Left lung (tissue), 10 donors: ENCODE data around the gene USP28. TPM values are rescaled to one million over a fixed set of nuclear protein-coding genes. Genes with fewer than 3 reads are reported as not detected.
"Not testable (repeated sequence)": the region's sequence is repeated elsewhere in the genome, so short reads cannot be mapped to it uniquely, and the experiment has no call there.

Experiments used
- ATAC-seq: fragments of 200-7000 bp; cut with Tn5 transposase; one replicate; pipeline ENCODE4 v1.9.1; 2020; ENCODE audit warnings: moderate library complexity
- DNase-seq, 4 donors: peaks; one replicate each; pipeline ENCODE4 v3.0.0-alpha.2; 2013 to 2020
- H3K27ac ChIP-seq, 2 donors: fragments of 200-600 bp; sonication (generic) in 1 of 2; one replicate each; pipeline versions ENCODE4 v1.5.0 to v1.8.0; 2020 to 2021
- H3K27me3 ChIP-seq, 2 donors: fragments of 200-600 bp; sonication (generic) in 1 of 2; one replicate each; pipeline versions ENCODE4 v1.5.0 to v1.8.0; 2020 to 2021
- H3K36me3 ChIP-seq, 2 donors: fragments of 200-600 bp; sonication (generic) in 1 of 2; one replicate each; pipeline versions ENCODE4 v1.5.0 to v1.8.0; 2020 to 2021
- H3K4me1 ChIP-seq, 2 donors: fragments of 200-600 bp; one replicate each; pipeline ENCODE4 v1.8.0; 2021
- H3K4me3 ChIP-seq, 2 donors: fragments of 200-600 bp; sonication (generic) in 1 of 2; one replicate each; pipeline versions ENCODE4 v1.5.0 to v1.8.0; 2020 to 2021; ENCODE audit warnings: mild to moderate bottlenecking in 1 of 2
- H3K9me3 ChIP-seq, 2 donors: fragments of 200-600 bp; sonication (generic) in 1 of 2; one replicate each; pipeline versions ENCODE4 v1.5.0 to v1.8.0; 2020 to 2021
- CTCF ChIP-seq, 2 donors: fragments of 200-600 bp; sonication (generic) in 1 of 2; IDR thresholded peaks; one replicate each; pipeline versions ENCODE4 v1.5.0 to v1.8.0; 2021; ENCODE audit warnings: antibody characterized with exemption in 2 of 2
- intact Hi-C, 2 donors: fragments of 100-400 bp; cut with DNase I; formaldehyde crosslinking; loops; one replicate each; pipeline versions ENCODE4 v1.11.2 to v1.14.2; 2022
- polyA plus RNA-seq, 6 donors: library from polyadenylated mRNA; unstranded; fragments of 120-200 nt; gene quantifications; one replicate each; pipeline ENCODE4 v1.2.1, GENCODE V29; 2013; ENCODE audit not compliant: insufficient read length in 6 of 6
- total RNA-seq, 2 donors: library from RNA; stranded (reverse); fragmentation: NEBNext Ultra II Directional; extraction: Animal tissue kit (Norgen Biotek cat#: 25700); gene quantifications; one replicate each; pipeline ENCODE4 v1.2.1, GENCODE V29; 2021
- donor health status: DM: no; HTN: yes; CAD: no.
- donor health status: DM: no; HTN: no; CAD: no.

USP28 gene
- total and polyA plus RNA-seq, 8 donors, result 21.7 to 52.1 (median 39.6) TPM

GRCh38 chr11:113884361-113884836 is 9.0 kb upstream of the USP28 start:
- Histone ChIP-seq H3K4me3 (no peak overlapping the region), H3K36me3 (no peaks in the 10 kb centered on the region), H3K9me3 (no peaks in the 10 kb centered on the region), H3K27ac (no peak overlapping the region), H3K27me3 (no peaks in the 10 kb centered on the region), H3K4me1 (no peaks in the 10 kb centered on the region)
- intact Hi-C loops, result no loop called here
- ATAC-seq (no peak), DNase-seq (no peak)
- TF ChIP-seq CTCF (IDR thresholded peaks at IDR 0.05), result no peak

GRCh38 chr11:113881856-113882255 is 6.5 kb upstream of the USP28 start:
- H3K9me3 ChIP-seq, result no peaks in the 10 kb centered on the region
- DNase-seq (no peak), ATAC-seq (no peak)
- TF ChIP-seq CTCF (IDR thresholded peaks at IDR 0.05), result no peak
- H3K27ac ChIP-seq, result no peak overlapping the region
- peaks cover 0 to 5% of the 10 kb centered on the region in 2 donors for H3K4me1 ChIP-seq
- no peak overlapping the region for H3K4me3 ChIP-seq
- intact Hi-C loops, result no loop called here
- no peaks in the 10 kb centered on the region for H3K36me3 ChIP-seq
- H3K27me3 ChIP-seq, result no peaks in the 10 kb centered on the region

GRCh38 chr11:113880971-113881370 is 5.6 kb upstream of the USP28 start:
- no peak overlapping the region for H3K27ac ChIP-seq

GRCh38 chr11:113879446-113879845 is 4.1 kb upstream of the USP28 start:
- H3K27me3 ChIP-seq, H3K36me3 ChIP-seq, ATAC-seq, DNase-seq, H3K4me1 ChIP-seq, H3K9me3 ChIP-seq, H3K27ac ChIP-seq, H3K4me3 ChIP-seq, intact Hi-C loops: not testable (repeated sequence)

More at GRCh38 chr11:113880971-113881370, 5.6 kb upstream of the USP28 start:
- DNase-seq, result no peak
- no peaks in the 10 kb centered on the region for H3K9me3 ChIP-seq
- TF ChIP-seq CTCF (IDR thresholded peaks at IDR 0.05), result no peak
- H3K27me3 ChIP-seq, result no peaks in the 10 kb centered on the region
- no peak for ATAC-seq
- H3K36me3 ChIP-seq, result no peaks in the 10 kb centered on the region
- intact Hi-C loops, result no loop called here
- H3K4me1 ChIP-seq, result peaks cover 0 to 5% of the 10 kb centered on the region in 2 donors
- H3K4me3 ChIP-seq, result no peak overlapping the region

- Histone ChIP-seq H3K9me3 (no peaks in the 10 kb centered on the region), H3K27ac (no peak overlapping the region), H3K4me3 (no peak overlapping the region), H3K36me3 (no peaks in the 10 kb centered on the region), H3K27me3 (no peaks in the 10 kb centered on the region), H3K4me1 (peaks cover 11 to 26% of the 10 kb centered on the region in 2 donors)
- intact Hi-C loops, result no loop called here
- no peak for TF ChIP-seq CTCF (IDR thresholded peaks at IDR 0.05)
- DNase-seq (no peak), ATAC-seq (no peak)
These were observed 2.3 kb upstream of the USP28 start for GRCh38 chr11:113877670-113878055.
